ENCODE results near the gene AUNIP. TPM values are rescaled to one million over a fixed set of nuclear protein-coding genes. Genes with fewer than 3 reads are reported as not detected.

AUNIP gene
- total RNA-seq, 1 donor from 2014 or later, result 1.7 TPM

DNA sequence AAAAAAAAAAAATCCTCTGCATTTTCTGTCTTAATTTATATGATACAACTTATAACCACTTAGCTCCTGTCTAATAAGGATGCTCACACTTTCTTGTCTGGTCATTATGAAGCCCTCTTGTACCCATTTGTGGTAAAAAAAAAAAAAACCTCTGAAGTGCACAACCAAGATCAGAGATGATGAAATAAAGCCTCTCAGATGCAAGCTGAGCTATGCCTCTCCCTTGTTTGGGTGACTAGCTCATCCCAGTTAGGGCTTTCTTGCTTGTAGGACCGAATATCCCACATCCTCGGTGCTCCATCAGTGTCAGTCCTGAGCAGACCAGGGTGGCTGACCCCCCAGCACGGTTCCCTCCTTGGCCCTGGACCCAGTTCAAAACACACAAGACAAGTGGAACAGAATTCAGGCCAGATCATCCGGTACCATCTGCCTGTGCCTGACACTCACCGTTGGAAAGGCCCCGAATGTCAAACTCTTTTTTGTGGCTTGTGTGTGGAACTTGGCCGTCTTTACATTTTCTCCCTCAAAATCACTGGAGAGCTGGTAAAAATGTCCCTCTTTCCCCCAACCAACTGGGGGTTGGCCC lies 65.6 kb downstream of the AUNIP start:
- DNase-seq, result no peak

GRCh38 chr1:25792115-25792514 lies 67.1 kb downstream of the AUNIP start:
- DNase-seq, result no peak

- no peak for DNase-seq
Observed at GRCh38 chr1:25790472-25790871, 68.8 kb downstream of the AUNIP start.

- no peak for DNase-seq
Observed at GRCh38 chr1:25787760-25788166, 71.5 kb downstream of the AUNIP start.

GRCh38 chr1:25786887-25787759 lies 72.1 kb downstream of the AUNIP start:
- no peak for DNase-seq

- no peak for DNase-seq
Observed at GRCh38 chr1:25785333-25786067, 73.8 kb downstream of the AUNIP start.

DNA sequence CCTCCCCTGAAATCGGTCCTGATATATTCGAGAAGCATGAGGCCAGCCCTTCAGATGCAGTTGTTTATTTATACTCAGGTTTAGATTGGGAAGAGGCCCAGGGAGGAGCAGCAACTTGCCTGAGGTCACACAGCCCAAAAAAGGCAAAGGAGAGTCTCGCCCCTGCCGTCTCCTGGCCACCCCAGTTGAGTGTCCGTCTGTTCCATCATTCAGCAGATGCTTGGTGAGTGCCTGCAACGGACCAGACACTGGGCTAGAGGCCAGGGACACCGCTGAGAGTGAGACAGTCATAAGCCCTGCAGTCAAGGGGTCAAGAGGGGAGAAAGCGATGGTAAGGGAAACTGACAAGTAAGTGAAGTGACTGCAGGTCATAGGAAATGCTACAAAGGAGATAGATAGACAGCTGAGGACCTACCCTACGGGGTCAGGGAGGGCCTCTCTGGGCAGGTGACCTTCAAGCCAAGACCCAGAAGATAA lies 74.6 kb downstream of the AUNIP start:
- no peak for DNase-seq

Small RNA genes lying within 50 kb of the gene (small RNA-seq; reads per million reads assigned to genes)
- gene AL033528.1 (not detected), gene RF00019 (not detected), gene SNRPFP2 (not detected)

Other genes with a start within 250 kb of the AUNIP start
- gene MAN1C1, start 242.7 kb downstream of the AUNIP start, total RNA-seq, result 8.6 TPM
- gene SELENON, start 59.3 kb downstream of the AUNIP start, total RNA-seq, result 10.3 TPM
- 32.8 TPM for gene MTFR1L, start 39.5 kb downstream of the AUNIP start, total RNA-seq
- gene PAQR7, start 16.3 kb upstream of the AUNIP start, total RNA-seq, result 8.1 TPM
- gene STMN1, start 47.0 kb upstream of the AUNIP start, total RNA-seq, result 706 TPM
- 1.9 TPM for gene PAFAH2, start 138.6 kb upstream of the AUNIP start, total RNA-seq
- gene EXTL1, start 162.3 kb upstream of the AUNIP start, total RNA-seq, result 2.3 TPM
- gene SLC30A2, start 186.7 kb upstream of the AUNIP start, total RNA-seq, result not detected
- 0.16 TPM for gene TRIM63, start 208.2 kb upstream of the AUNIP start, total RNA-seq

Measured in occipital lobe (tissue), 3 donors.